ENCODE measurements around the gene NUDCD3.

Gene NUDCD3

DNA sequence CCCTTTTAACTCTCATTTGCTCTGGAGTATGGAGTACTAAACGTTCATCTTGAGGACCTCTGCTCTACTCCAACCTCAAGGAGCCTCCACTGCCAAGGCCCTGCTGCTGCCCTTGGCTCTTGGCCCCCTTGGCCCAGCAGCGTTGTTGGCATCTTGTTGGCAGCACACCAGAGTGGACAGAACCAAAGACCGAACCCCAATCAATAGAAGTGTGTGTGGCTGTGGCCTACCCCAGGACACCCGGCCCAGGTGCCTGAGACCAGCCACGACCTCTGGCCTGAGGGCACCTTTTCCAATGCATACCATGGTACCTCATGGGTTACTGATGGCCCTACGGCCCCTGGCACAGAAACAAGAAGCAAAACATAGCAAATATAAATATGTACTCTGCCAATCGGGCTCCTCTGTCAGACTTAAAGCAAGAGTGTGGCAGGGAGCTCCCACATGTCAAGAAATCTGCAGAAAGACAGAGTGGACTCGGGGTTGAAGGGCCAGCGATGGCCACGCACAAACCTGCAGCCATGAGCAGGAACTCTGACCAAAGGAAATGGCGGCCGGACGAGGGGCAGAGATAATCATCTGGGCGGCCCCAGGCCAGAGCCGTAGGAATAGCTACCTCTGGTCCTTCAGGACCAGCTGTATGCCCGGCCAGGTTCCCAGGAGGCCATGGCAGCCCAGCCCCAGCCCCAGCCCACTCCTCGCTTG lies 47.8 kb upstream of the NUDCD3 start:
- no peak for TF ChIP-seq EZH2phosphoT487 (conservative IDR thresholded peaks at IDR 0.05; ENCODE audit: low read length)
- TF ChIP-seq, protein P1, sequence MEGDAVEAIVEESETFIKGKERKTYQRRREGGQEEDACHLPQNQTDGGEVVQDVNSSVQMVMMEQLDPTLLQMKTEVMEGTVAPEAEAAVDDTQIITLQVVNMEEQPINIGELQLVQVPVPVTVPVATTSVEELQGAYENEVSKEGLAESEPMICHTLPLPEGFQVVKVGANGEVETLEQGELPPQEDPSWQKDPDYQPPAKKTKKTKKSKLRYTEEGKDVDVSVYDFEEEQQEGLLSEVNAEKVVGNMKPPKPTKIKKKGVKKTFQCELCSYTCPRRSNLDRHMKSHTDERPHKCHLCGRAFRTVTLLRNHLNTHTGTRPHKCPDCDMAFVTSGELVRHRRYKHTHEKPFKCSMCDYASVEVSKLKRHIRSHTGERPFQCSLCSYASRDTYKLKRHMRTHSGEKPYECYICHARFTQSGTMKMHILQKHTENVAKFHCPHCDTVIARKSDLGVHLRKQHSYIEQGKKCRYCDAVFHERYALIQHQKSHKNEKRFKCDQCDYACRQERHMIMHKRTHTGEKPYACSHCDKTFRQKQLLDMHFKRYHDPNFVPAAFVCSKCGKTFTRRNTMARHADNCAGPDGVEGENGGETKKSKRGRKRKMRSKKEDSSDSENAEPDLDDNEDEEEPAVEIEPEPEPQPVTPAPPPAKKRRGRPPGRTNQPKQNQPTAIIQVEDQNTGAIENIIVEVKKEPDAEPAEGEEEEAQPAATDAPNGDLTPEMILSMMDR (IDR thresholded peaks at IDR 0.05; ENCODE audit: insufficient read depth, low read length, poor library complexity, severe bottlenecking), result no peak
- Histone ChIP-seq H3K36me3 (ENCODE audit: low read length) (no peaks in the 10 kb centered on the region), H3K4me3 (ENCODE audit: insufficient read depth, low read length, poor library complexity, severe bottlenecking) (no peak overlapping the region), H3K9me3 (ENCODE audit: insufficient read depth, low read length) (no peaks in the 10 kb centered on the region), H3K4me2 (ENCODE audit: low read depth, low read length, poor library complexity, severe bottlenecking) (no peak overlapping the region), H3K27ac (ENCODE audit: low read depth, low read length) (no peak overlapping the region), H3K27me3 (ENCODE audit: low read length) (no peaks in the 10 kb centered on the region), H2AFZ (ENCODE audit: low read depth, low read length, severe bottlenecking) (no peak overlapping the region), H4K20me1 (ENCODE audit: low read depth, low read length) (no peaks in the 10 kb centered on the region), H3K79me2 (ENCODE audit: insufficient read depth, low read length) (no peaks in the 10 kb centered on the region), H3K9ac (ENCODE audit: low read length) (no peak overlapping the region), H3K9me2 (replicated peaks; ENCODE audit: insufficient read depth, low read length) (no peaks in the 10 kb centered on the region), H3F3A (ENCODE audit: insufficient read depth) (no peaks in the 10 kb centered on the region)

DNA sequence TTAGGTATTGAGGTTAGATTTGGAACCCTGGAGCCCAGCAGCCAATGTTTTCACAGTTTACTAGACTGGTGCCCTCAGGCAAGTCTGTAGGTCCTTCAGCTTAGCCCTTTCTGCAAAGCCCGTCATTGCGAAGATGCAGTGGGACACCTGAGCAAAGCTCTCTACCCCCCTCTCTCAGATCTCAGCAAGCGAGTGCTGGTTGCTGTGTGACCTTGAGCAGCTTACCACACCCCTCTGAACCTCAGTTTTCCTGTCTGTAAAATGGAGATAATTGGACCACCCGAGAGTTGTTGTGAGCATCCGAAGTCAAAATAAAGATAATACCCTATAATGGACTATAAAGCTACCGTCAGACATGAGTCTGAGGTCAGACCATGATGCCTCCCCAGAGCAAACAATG lies 47.0 kb upstream of the NUDCD3 start:
- Histone ChIP-seq H3K9me3 (ENCODE audit: insufficient read depth, low read length) (no peaks in the 10 kb centered on the region), H3K79me2 (ENCODE audit: insufficient read depth, low read length) (no peaks in the 10 kb centered on the region), H3K4me2 (ENCODE audit: low read depth, low read length, poor library complexity, severe bottlenecking) (no peak overlapping the region), H3K9me2 (replicated peaks; ENCODE audit: insufficient read depth, low read length) (no peaks in the 10 kb centered on the region), H3F3A (ENCODE audit: insufficient read depth) (no peaks in the 10 kb centered on the region), H3K4me3 (ENCODE audit: insufficient read depth, low read length, poor library complexity, severe bottlenecking) (no peak overlapping the region), H3K36me3 (ENCODE audit: low read length) (no peaks in the 10 kb centered on the region), H4K20me1 (ENCODE audit: low read depth, low read length) (no peaks in the 10 kb centered on the region), H3K9ac (ENCODE audit: low read length) (no peak overlapping the region), H3K27ac (ENCODE audit: low read depth, low read length) (no peak overlapping the region), H3K27me3 (ENCODE audit: low read length) (no peaks in the 10 kb centered on the region), H2AFZ (ENCODE audit: low read depth, low read length, severe bottlenecking) (no peak overlapping the region)
- no peak for TF ChIP-seq EZH2phosphoT487 (conservative IDR thresholded peaks at IDR 0.05; ENCODE audit: low read length)
- TF ChIP-seq, protein P1 (IDR thresholded peaks at IDR 0.05; ENCODE audit: insufficient read depth, low read length, poor library complexity, severe bottlenecking), result no peak

DNA sequence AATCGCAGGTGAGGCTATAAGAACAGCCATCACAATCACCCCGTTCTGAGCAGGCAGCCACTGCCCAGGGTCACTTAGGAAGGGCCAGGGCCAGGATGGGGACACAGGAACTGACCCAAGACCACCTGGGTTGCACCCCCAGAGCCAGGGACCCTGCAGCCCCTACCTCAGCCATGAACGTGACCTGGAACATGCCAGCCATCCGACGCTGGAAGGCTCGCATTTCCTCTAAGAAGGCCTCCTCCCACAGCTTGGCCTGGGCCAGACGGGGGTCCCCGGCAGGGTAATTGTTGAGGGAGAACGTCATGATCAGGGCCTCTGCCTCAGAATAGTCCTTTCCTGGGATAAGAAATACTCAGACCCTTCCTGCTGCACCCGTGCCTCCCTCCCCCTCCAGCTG lies 45.6 kb upstream of the NUDCD3 start:
- Histone ChIP-seq H3F3A (ENCODE audit: insufficient read depth) (no peaks in the 10 kb centered on the region), H3K27ac (ENCODE audit: low read depth, low read length) (no peak overlapping the region), H3K79me2 (ENCODE audit: insufficient read depth, low read length) (no peaks in the 10 kb centered on the region), H3K4me3 (ENCODE audit: insufficient read depth, low read length, poor library complexity, severe bottlenecking) (no peak overlapping the region), H3K36me3 (ENCODE audit: low read length) (no peaks in the 10 kb centered on the region), H3K9me2 (replicated peaks; ENCODE audit: insufficient read depth, low read length) (no peaks in the 10 kb centered on the region), H3K9ac (ENCODE audit: low read length) (no peak overlapping the region), H3K4me2 (ENCODE audit: low read depth, low read length, poor library complexity, severe bottlenecking) (no peak overlapping the region), H3K27me3 (ENCODE audit: low read length) (no peaks in the 10 kb centered on the region), H2AFZ (ENCODE audit: low read depth, low read length, severe bottlenecking) (no peak overlapping the region), H4K20me1 (ENCODE audit: low read depth, low read length) (no peaks in the 10 kb centered on the region), H3K9me3 (ENCODE audit: insufficient read depth, low read length) (no peaks in the 10 kb centered on the region)
- TF ChIP-seq, protein P1 (IDR thresholded peaks at IDR 0.05; ENCODE audit: insufficient read depth, low read length, poor library complexity, severe bottlenecking), result no peak
- no peak for TF ChIP-seq EZH2phosphoT487 (conservative IDR thresholded peaks at IDR 0.05; ENCODE audit: low read length)

Measured in SU-DHL-6 (cell line).